HG03135 (cell line): ENCODE measurements around the gene GRIN2D.

ENCODE experiments used
- ATAC-seq: cut with Tn5 transposase; IDR thresholded peaks from one replicate; pipeline ENCODE4 v1.9.1; 2021; ENCODE audit warnings: mild to moderate bottlenecking, moderate library complexity; ENCODE audit not compliant: unreplicated experiment

GRIN2D gene

GRCh38 chr19:48393559-48394330 is at the start of gene GRIN2D:
Gene GRIN2D (plus strand): TSS chr19:48393668. CDS start chr19:48398393, 4,725 bp downstream.
- no peak for ATAC-seq

GRCh38 chr19:48344892-48345291 is 48.6 kb upstream of the GRIN2D start:
- no peak for ATAC-seq

- no peak for ATAC-seq
Observed at GRCh38 chr19:48346191-48346590, 47.3 kb upstream of the GRIN2D start.

- no peak for ATAC-seq
Observed at GRCh38 chr19:48348045-48348444, 45.4 kb upstream of the GRIN2D start.

- no peak for ATAC-seq
Observed at GRCh38 chr19:48348737-48349136, 44.7 kb upstream of the GRIN2D start.

- ATAC-seq: no peak
Observed at GRCh38 chr19:48350856-48351255, 42.6 kb upstream of the GRIN2D start.

GRCh38 chr19:48351341-48351752 is 42.1 kb upstream of the GRIN2D start:
- ATAC-seq: no peak

- ATAC-seq: no peak
Observed at GRCh38 chr19:48353677-48354076, 39.8 kb upstream of the GRIN2D start.

- no peak for ATAC-seq
Observed at GRCh38 chr19:48354332-48354992, 39.0 kb upstream of the GRIN2D start.

GRCh38 chr19:48355365-48355954 is 38.0 kb upstream of the GRIN2D start:
- ATAC-seq: no peak

GRCh38 chr19:48359123-48359522 is 34.3 kb upstream of the GRIN2D start:
- ATAC-seq: no peak

GRCh38 chr19:48361912-48362311 is 31.6 kb upstream of the GRIN2D start:
- no peak for ATAC-seq

- ATAC-seq: peak; percentile 56
Observed at GRCh38 chr19:48362716-48363499, 30.6 kb upstream of the GRIN2D start.

- peak; percentile 6 for ATAC-seq
Observed at GRCh38 chr19:48363500-48363809, 30.0 kb upstream of the GRIN2D start.

- peak; percentile 82 for ATAC-seq
Observed at GRCh38 chr19:48363810-48364597, 29.5 kb upstream of the GRIN2D start, which contains the start of the genes SYNGR4 and TMEM143. Gene SYNGR4 (plus strand): TSS chr19:48364367. CDS start chr19:48365843, 1,476 bp downstream. Gene TMEM143 (minus strand): TSS chr19:48363940. CDS start chr19:48363920, 20 bp downstream.

- no peak for ATAC-seq
Observed at GRCh38 chr19:48364598-48365348, 28.7 kb upstream of the GRIN2D start.

GRCh38 chr19:48365602-48366001 is 27.9 kb upstream of the GRIN2D start:
- ATAC-seq: no peak

- no peak for ATAC-seq
Observed at GRCh38 chr19:48367855-48368254, 25.6 kb upstream of the GRIN2D start.

GRCh38 chr19:48368936-48369335 is 24.5 kb upstream of the GRIN2D start:
- ATAC-seq: no peak

- ATAC-seq: no peak
Observed at GRCh38 chr19:48370955-48371354, 22.5 kb upstream of the GRIN2D start.
